ENCODE measurements around the gene SLC23A2.

DNA sequence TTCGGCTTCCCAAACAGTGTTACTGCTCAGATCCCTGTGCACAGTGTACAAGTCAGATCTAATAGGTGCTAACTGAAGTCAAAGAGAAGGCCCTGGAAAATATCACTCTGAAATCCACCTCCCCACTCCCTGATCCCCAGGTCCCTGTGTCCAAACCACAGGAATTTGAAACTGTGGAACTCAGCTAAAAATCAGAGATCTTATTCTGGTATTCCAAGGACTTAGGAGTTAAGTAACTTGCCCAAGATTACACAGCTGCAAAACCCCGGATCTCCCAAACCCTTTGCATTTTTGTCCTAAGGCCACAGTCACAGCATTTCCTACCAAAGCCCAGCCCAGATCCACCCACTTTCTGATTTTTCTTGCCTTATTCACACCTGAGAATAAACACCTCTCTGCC lies 32.3 kb upstream of the SLC23A2 start:
- TF ChIP-seq TAF1 (conservative IDR thresholded peaks at IDR 0.05) (no peak), YY1 (IDR thresholded peaks at IDR 0.05) (no peak), GABPA (IDR thresholded peaks at IDR 0.05 in 1 of 2, conservative IDR thresholded peaks at IDR 0.05 in 1 of 2) (no peak)
- TF ChIP-seq, protein P1, sequence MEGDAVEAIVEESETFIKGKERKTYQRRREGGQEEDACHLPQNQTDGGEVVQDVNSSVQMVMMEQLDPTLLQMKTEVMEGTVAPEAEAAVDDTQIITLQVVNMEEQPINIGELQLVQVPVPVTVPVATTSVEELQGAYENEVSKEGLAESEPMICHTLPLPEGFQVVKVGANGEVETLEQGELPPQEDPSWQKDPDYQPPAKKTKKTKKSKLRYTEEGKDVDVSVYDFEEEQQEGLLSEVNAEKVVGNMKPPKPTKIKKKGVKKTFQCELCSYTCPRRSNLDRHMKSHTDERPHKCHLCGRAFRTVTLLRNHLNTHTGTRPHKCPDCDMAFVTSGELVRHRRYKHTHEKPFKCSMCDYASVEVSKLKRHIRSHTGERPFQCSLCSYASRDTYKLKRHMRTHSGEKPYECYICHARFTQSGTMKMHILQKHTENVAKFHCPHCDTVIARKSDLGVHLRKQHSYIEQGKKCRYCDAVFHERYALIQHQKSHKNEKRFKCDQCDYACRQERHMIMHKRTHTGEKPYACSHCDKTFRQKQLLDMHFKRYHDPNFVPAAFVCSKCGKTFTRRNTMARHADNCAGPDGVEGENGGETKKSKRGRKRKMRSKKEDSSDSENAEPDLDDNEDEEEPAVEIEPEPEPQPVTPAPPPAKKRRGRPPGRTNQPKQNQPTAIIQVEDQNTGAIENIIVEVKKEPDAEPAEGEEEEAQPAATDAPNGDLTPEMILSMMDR (IDR thresholded peaks at IDR 0.05; ENCODE audit: low read depth, low read length, missing input control) = no peak
- TF ChIP-seq, protein P2, sequence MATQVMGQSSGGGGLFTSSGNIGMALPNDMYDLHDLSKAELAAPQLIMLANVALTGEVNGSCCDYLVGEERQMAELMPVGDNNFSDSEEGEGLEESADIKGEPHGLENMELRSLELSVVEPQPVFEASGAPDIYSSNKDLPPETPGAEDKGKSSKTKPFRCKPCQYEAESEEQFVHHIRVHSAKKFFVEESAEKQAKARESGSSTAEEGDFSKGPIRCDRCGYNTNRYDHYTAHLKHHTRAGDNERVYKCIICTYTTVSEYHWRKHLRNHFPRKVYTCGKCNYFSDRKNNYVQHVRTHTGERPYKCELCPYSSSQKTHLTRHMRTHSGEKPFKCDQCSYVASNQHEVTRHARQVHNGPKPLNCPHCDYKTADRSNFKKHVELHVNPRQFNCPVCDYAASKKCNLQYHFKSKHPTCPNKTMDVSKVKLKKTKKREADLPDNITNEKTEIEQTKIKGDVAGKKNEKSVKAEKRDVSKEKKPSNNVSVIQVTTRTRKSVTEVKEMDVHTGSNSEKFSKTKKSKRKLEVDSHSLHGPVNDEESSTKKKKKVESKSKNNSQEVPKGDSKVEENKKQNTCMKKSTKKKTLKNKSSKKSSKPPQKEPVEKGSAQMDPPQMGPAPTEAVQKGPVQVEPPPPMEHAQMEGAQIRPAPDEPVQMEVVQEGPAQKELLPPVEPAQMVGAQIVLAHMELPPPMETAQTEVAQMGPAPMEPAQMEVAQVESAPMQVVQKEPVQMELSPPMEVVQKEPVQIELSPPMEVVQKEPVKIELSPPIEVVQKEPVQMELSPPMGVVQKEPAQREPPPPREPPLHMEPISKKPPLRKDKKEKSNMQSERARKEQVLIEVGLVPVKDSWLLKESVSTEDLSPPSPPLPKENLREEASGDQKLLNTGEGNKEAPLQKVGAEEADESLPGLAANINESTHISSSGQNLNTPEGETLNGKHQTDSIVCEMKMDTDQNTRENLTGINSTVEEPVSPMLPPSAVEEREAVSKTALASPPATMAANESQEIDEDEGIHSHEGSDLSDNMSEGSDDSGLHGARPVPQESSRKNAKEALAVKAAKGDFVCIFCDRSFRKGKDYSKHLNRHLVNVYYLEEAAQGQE (IDR thresholded peaks at IDR 0.05) = no peak
- TF ChIP-seq, protein P3, sequence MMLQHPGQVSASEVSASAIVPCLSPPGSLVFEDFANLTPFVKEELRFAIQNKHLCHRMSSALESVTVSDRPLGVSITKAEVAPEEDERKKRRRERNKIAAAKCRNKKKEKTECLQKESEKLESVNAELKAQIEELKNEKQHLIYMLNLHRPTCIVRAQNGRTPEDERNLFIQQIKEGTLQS (IDR thresholded peaks at IDR 0.05) = no peak

Measured in liver (tissue), 3 donors.